22Rv1 (cell line): ENCODE data around the gene NDRG2.

Source experiments
- CTCF ChIP-seq: fragments of 450-650 bp; IDR thresholded peaks from 2 replicates; pipeline ENCODE4 v1.5.1; 2017; ENCODE audit warnings: mild to moderate bottlenecking
- ZFX ChIP-seq: fragments of 450-650 bp; IDR thresholded peaks from 2 replicates; pipeline ENCODE4 v1.6.1; 2017; ENCODE audit warnings: antibody characterized with exemption, borderline replicate concordance

- no peak for TF ChIP-seq CTCF
- TF ChIP-seq ZFX: no peak
These were observed 7.7 kb upstream of the NDRG2 start for GRCh38 chr14:21032326-21033132.
